ENCODE measurements around the gene ZNF771. TPM values are rescaled to one million over a fixed set of nuclear protein-coding genes. Genes with fewer than 3 reads are reported as not detected.

Gene ZNF771
- total and polyA plus RNA-seq, 2 donors (not counting 3 experiments of a cell fraction or from before 2014, with no cell fraction given) = 11.7 to 16.8 TPM

GRCh38 chr16:30429678-30430427 lies 22.4 kb downstream of the ZNF771 start, which contains the start of gene DCTPP1:
TSS of gene DCTPP1 (minus strand) at chr16:30430030. CDS start at chr16:30429980, 50 bp downstream.
- ChIA-PET POLR2A (interaction anchor here (1.0 to 1.5 kb wide), 4 partner anchors 12 to 364 kb away, joined by 4 to 6 read pairs (median 4); partner anchors contain the start of genes ALDOA, ZNF764 and ZNF771), CTCF (interaction anchor here (0.6 to 2.8 kb wide), 47 partner anchors 9 to 338 kb away, joined by 3 to 46 read pairs (median 5); partner anchors contain the start of genes PRR14, SEPHS2, TBC1D10B and TBX6)
- H3K9ac ChIP-seq (replicated peaks; ENCODE audit: extremely low read depth, insufficient read depth, low read length) = peak within 1 kb of the TSS; percentile 65
- intact Hi-C loops (cut with micrococcal nuclease) (loop anchor here (1.0 to 2.0 kb wide), 5 partner anchors 97 to 265 kb away; partner anchors contain the start of gene ZNF785), dilution Hi-C loops (cut with MboI; ENCODE audit: extremely low pct_ligation_motif_present, low sequenced_read_pairs) (no loop called here)
- FAIRE-seq = peak; percentile 98
- peaks cover 23% of the 10 kb centered on the region for H3K4me1 ChIP-seq (ENCODE audit: control insufficient read depth, extremely low read depth, insufficient read depth, low read length)
- H3K27me3 ChIP-seq (ENCODE audit: control insufficient read depth in 2 of 2, insufficient read depth in 2 of 2, low read length in 2 of 2) = peaks cover 0 to 4% of the 10 kb centered on the region in 2 experiments
- H2AFZ ChIP-seq (ENCODE audit: low read depth, low read length) = peak within 1 kb of the TSS; percentile 88
- H3K79me2 ChIP-seq (ENCODE audit: control insufficient read depth, insufficient read depth, low read length) = peaks cover 19% of the 10 kb centered on the region
- TSS peak; percentile 82 for BruUV-seq (replicated peaks)
- peak within 1 kb of the TSS; percentile 88 for H3K4me2 ChIP-seq (ENCODE audit: insufficient read depth, low read length)
- H3K4me3 ChIP-seq (replicated peaks in 1 of 3; ENCODE audit: insufficient read depth in 1 of 3, low read depth in 1 of 3, low read length in 3 of 3) = peak within 1 kb of the TSS; percentile 40 to 73 (median 63)
- no peaks in the 10 kb centered on the region for H3K9me1 ChIP-seq (replicated peaks; ENCODE audit: control insufficient read depth, extremely low read depth, insufficient read depth, low read length)
- peak within 1 kb of the TSS; percentile 38 for H3K27ac ChIP-seq (ENCODE audit: insufficient read depth, low read depth, low read length)
- H3K36me3 ChIP-seq (ENCODE audit: control insufficient read depth in 2 of 2, extremely low read depth in 1 of 2, insufficient read depth in 2 of 2, low read length in 2 of 2) = no peaks in the 10 kb centered on the region
- DNase-seq (ENCODE audit: low read depth, low spot score) = peak; percentile 97
- no peaks in the 10 kb centered on the region for H4K20me1 ChIP-seq (replicated peaks; ENCODE audit: control insufficient read depth, extremely low read depth, insufficient read depth, low read length)
- no peaks in the 10 kb centered on the region for H3K9me3 ChIP-seq (replicated peaks; ENCODE audit: control insufficient read depth, insufficient read depth, low read length)
- peak; percentile 25 for TF ChIP-seq POLR2A (IDR thresholded peaks at IDR 0.05; ENCODE audit: low read depth, low read length)
- no peak for TF ChIP-seq MAX (IDR thresholded peaks at IDR 0.05; ENCODE audit: insufficient read depth, insufficient read length)
- TF ChIP-seq EZH2 (IDR thresholded peaks at IDR 0.05; ENCODE audit: borderline replicate concordance, low read depth, low read length, severe bottlenecking) = no peak
- TF ChIP-seq MYC (IDR thresholded peaks at IDR 0.05; ENCODE audit: low read depth, low read length) = no peak
- no peak for TF ChIP-seq POLR2AphosphoS5 (IDR thresholded peaks at IDR 0.05; ENCODE audit: insufficient read depth, low read depth, low read length)
- TF ChIP-seq JUN (IDR thresholded peaks at IDR 0.05; ENCODE audit: borderline replicate concordance, insufficient read depth, insufficient read length, low read depth) = peak; percentile 5
- TF ChIP-seq CTCF (IDR thresholded peaks at IDR 0.05; ENCODE audit: extremely low read depth in 1 of 2, insufficient read depth in 1 of 2, low read depth in 1 of 2, low read length in 2 of 2) = peak; percentile 66 to 78
- no peak for TF ChIP-seq FOS (IDR thresholded peaks at IDR 0.05; ENCODE audit: borderline replicate concordance, insufficient read depth, low read length)
- TF ChIP-seq GATA2 (IDR thresholded peaks at IDR 0.05; ENCODE audit: insufficient read depth, insufficient read length, low read depth, low read length) = no peak

Measured in endothelial cell of umbilical vein (primary cell).